ENCODE measurements around the gene KIAA0319L. TPM values are rescaled to one million over a fixed set of nuclear protein-coding genes. Genes with fewer than 3 reads are reported as not detected.

The KIAA0319L gene
- total and polyA plus RNA-seq, 2 donors (not counting 3 experiments of a cell fraction or from before 2014, with no cell fraction given) = 31.4 to 43.4 TPM

DNA sequence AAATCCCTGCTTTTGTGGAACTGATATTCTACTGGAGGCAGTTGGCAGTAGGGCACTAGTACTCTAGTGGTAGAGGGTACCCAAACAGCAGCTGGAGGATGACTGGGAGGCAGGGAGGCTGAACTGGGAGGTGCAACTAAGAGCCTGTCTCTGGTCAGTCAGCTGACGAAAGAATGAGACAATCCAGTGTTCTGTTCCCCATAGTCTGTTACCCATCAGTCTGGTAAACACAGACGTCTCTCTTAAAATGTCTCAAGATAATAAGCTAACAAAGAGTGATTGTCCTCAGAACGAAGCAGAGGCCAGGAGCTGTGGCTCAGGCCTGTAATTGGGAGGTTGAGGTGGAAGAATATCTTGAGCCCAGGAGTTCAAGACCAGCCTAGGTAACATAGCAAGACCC is 46.3 kb upstream of the KIAA0319L start:
- Histone ChIP-seq H3K9me1 (replicated peaks; ENCODE audit: control insufficient read depth, extremely low read depth, insufficient read depth, low read length) (no peaks in the 10 kb centered on the region), H3K79me2 (ENCODE audit: control insufficient read depth, insufficient read depth, low read length) (peaks cover 17% of the 10 kb centered on the region), H4K20me1 (replicated peaks; ENCODE audit: control insufficient read depth, extremely low read depth, insufficient read depth, low read length) (no peaks in the 10 kb centered on the region), H3K4me2 (ENCODE audit: insufficient read depth, low read length) (no peak overlapping the region), H3K4me1 (ENCODE audit: control insufficient read depth, extremely low read depth, insufficient read depth, low read length) (no peaks in the 10 kb centered on the region), H3K9me3 (replicated peaks; ENCODE audit: control insufficient read depth, insufficient read depth, low read length) (no peaks in the 10 kb centered on the region), H3K27ac (ENCODE audit: insufficient read depth, low read depth, low read length) (no peak overlapping the region), H2AFZ (ENCODE audit: low read depth, low read length) (no peak overlapping the region), H3K27me3 (ENCODE audit: control insufficient read depth in 2 of 2, insufficient read depth in 2 of 2, low read length in 2 of 2) (no peaks in the 10 kb centered on the region), H3K36me3 (ENCODE audit: control insufficient read depth in 2 of 2, extremely low read depth in 1 of 2, insufficient read depth in 2 of 2, low read length in 2 of 2) (peaks cover 22 to 23% of the 10 kb centered on the region in 2 experiments), H3K4me3 (replicated peaks in 1 of 3; ENCODE audit: insufficient read depth in 1 of 3, low read depth in 1 of 3, low read length in 3 of 3) (no peak overlapping the region), H3K9ac (replicated peaks; ENCODE audit: extremely low read depth, insufficient read depth, low read length) (no peak overlapping the region)
- intact Hi-C loops (cut with micrococcal nuclease) (no loop called here), dilution Hi-C loops (cut with MboI; ENCODE audit: extremely low pct_ligation_motif_present, low sequenced_read_pairs) (no loop called here)
- DNase-seq (ENCODE audit: low read depth, low spot score) (no peak), FAIRE-seq (no peak)
- ChIA-PET CTCF (interaction anchor here (0.7 to 1.1 kb wide), 3 partner anchors 16 to 138 kb away, joined by 3 to 4 read pairs (median 3); no protein-coding TSS in a partner anchor), POLR2A (no interaction called here)
- BruUV-seq (replicated peaks) = no TSS peak
- TF ChIP-seq MYC (IDR thresholded peaks at IDR 0.05; ENCODE audit: low read depth, low read length) = no peak
- TF ChIP-seq, protein P1, sequence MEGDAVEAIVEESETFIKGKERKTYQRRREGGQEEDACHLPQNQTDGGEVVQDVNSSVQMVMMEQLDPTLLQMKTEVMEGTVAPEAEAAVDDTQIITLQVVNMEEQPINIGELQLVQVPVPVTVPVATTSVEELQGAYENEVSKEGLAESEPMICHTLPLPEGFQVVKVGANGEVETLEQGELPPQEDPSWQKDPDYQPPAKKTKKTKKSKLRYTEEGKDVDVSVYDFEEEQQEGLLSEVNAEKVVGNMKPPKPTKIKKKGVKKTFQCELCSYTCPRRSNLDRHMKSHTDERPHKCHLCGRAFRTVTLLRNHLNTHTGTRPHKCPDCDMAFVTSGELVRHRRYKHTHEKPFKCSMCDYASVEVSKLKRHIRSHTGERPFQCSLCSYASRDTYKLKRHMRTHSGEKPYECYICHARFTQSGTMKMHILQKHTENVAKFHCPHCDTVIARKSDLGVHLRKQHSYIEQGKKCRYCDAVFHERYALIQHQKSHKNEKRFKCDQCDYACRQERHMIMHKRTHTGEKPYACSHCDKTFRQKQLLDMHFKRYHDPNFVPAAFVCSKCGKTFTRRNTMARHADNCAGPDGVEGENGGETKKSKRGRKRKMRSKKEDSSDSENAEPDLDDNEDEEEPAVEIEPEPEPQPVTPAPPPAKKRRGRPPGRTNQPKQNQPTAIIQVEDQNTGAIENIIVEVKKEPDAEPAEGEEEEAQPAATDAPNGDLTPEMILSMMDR (IDR thresholded peaks at IDR 0.05; ENCODE audit: extremely low read depth in 1 of 2, insufficient read depth in 1 of 2, low read depth in 1 of 2, low read length in 2 of 2) = no peak
- TF ChIP-seq FOS (IDR thresholded peaks at IDR 0.05; ENCODE audit: borderline replicate concordance, insufficient read depth, low read length) = no peak
- no peak for TF ChIP-seq POLR2A (IDR thresholded peaks at IDR 0.05; ENCODE audit: low read depth, low read length)
- TF ChIP-seq GATA2 (IDR thresholded peaks at IDR 0.05; ENCODE audit: insufficient read depth, insufficient read length, low read depth, low read length) = no peak
- TF ChIP-seq MAX (IDR thresholded peaks at IDR 0.05; ENCODE audit: insufficient read depth, insufficient read length) = no peak
- no peak for TF ChIP-seq JUN (IDR thresholded peaks at IDR 0.05; ENCODE audit: borderline replicate concordance, insufficient read depth, insufficient read length, low read depth)
